ENCODE data around the gene TESK2.

DNA sequence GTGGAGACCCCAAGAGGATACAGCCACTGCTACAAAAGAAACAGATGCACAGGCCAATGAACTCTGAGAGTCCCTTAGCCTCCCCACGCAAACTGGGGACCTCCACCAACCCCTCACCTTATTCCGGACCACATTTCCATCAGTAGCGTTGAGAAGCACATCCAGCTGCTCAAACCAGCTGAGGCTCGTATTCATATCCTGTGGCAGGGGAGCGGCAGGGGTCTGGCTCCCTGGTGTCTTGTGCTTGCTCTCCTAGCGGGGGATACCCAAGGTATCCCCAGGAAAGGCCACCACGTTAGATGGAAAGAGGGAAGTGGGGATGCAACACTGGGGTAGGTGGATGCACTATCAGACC, 8.4 kb upstream of the TESK2 start:
- TF ChIP-seq, protein P1, sequence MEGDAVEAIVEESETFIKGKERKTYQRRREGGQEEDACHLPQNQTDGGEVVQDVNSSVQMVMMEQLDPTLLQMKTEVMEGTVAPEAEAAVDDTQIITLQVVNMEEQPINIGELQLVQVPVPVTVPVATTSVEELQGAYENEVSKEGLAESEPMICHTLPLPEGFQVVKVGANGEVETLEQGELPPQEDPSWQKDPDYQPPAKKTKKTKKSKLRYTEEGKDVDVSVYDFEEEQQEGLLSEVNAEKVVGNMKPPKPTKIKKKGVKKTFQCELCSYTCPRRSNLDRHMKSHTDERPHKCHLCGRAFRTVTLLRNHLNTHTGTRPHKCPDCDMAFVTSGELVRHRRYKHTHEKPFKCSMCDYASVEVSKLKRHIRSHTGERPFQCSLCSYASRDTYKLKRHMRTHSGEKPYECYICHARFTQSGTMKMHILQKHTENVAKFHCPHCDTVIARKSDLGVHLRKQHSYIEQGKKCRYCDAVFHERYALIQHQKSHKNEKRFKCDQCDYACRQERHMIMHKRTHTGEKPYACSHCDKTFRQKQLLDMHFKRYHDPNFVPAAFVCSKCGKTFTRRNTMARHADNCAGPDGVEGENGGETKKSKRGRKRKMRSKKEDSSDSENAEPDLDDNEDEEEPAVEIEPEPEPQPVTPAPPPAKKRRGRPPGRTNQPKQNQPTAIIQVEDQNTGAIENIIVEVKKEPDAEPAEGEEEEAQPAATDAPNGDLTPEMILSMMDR (IDR thresholded peaks at IDR 0.05), result no peak
- TF ChIP-seq EZH2phosphoT487 (IDR thresholded peaks at IDR 0.05) (no peak), EZH2 (IDR thresholded peaks at IDR 0.05) (no peak)
